ENCODE data around the gene GLT1D1.

The GLT1D1 gene

GRCh38 chr12:129025055-129025454, 171.8 kb downstream of the GLT1D1 start:
- intact Hi-C loops (cut with DNase I), result no loop called here
- DNase-seq, result peak in 2 of 42 donors; percentile 5 to 25

DNA sequence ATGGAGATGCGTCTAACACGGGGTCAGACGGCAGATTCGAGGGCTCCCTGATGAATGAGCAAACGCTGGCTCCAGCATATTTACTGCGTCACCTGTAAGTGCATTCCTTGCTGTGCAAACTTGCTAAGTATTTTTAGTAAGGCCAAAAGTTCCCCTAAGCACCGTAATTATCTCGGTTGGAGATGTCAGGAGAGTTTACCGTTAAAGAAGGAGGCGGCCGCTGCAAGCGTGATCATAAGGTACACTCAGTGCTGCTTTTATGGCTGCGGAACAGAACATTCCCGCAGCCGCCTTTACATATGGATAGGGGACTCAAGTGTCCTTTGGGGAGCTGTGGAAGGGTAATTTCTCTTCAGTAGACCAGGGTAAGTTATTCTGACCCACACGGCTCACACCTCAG, 175.6 kb downstream of the GLT1D1 start:
- intact Hi-C loops (cut with DNase I), result no loop called here
- DNase-seq, result peak in 2 of 42 donors; percentile 36 to 39

Data from head of caudate nucleus (tissue), 42 donors.